H1 (cell line): ENCODE data around the gene USP16. TPM values are rescaled to one million over a fixed set of nuclear protein-coding genes. Genes with fewer than 3 reads are reported as not detected.

Source experiments
- CTCF ChIA-PET: fragments of 300-600 bp; sonication (Branson Sonifier 250); formaldehyde crosslinking; loops from one replicate; lab custom pipeline; 2021; ENCODE audit not compliant: partially characterized antibody; lab: Charles Lee
- POLR2A ChIA-PET: fragments of 300-600 bp; sonication (Branson Sonifier 250); formaldehyde crosslinking; loops from one replicate; lab custom pipeline; 2021; ENCODE audit warnings: inconsistent platforms; ENCODE audit not compliant: partially characterized antibody; lab: Charles Lee
- DNase-seq, 2 experiments: peaks; one replicate each; pipeline versions ENCODE4 v3.0.0 to v3.0.0-alpha.2; 2010 to 2022; ENCODE audit warnings: low spot score in 2 of 2, low read depth in 1 of 2, mixed read lengths in 1 of 2
- FAIRE-seq: peaks from 2 replicates; lab custom pipeline; 2011; peaks lifted over from hg19 to GRCh38; lab: Jason Lieb, UNC
- H2AFZ ChIP-seq: 2 replicates; pipeline ENCODE4 v1.8.1; 2012; ENCODE audit warnings: low read length, inconsistent platforms
- H2AK5ac ChIP-seq: 2 replicates; pipeline ENCODE4 v1.6.1; 2013; ENCODE audit warnings: low read depth, low read length
- H2BK120ac ChIP-seq: replicated peaks from 2 replicates; pipeline ENCODE3; 2013; ENCODE audit warnings: low read depth, low read length, inconsistent platforms
- H2BK12ac ChIP-seq: 2 replicates; pipeline ENCODE4 v1.6.1; 2013; ENCODE audit warnings: low read depth, low read length
- H2BK15ac ChIP-seq: 2 replicates; pipeline ENCODE4 v1.6.1; 2013; ENCODE audit warnings: low read length
- H2BK20ac ChIP-seq: 2 replicates; pipeline ENCODE4 v1.6.1; 2013; ENCODE audit warnings: low read length
- H2BK5ac ChIP-seq: 2 replicates; pipeline ENCODE4 v1.6.1; 2013; ENCODE audit warnings: low read depth, low read length
- H3K14ac ChIP-seq: 2 replicates; pipeline ENCODE4 v1.6.1; 2013; ENCODE audit warnings: inconsistent platforms; ENCODE audit not compliant: insufficient read length
- H3K18ac ChIP-seq: 2 replicates; pipeline ENCODE4 v1.6.1; 2013; ENCODE audit warnings: low read length; ENCODE audit errors: extremely low read depth
- H3K23ac ChIP-seq: 2 replicates; pipeline ENCODE4 v1.6.1; 2013; ENCODE audit warnings: inconsistent platforms; ENCODE audit not compliant: insufficient read length
- H3K23me2 ChIP-seq: 2 replicates; pipeline ENCODE4 v1.6.1; 2013; ENCODE audit warnings: low read depth, low read length
- H3K27ac ChIP-seq: 2 replicates; pipeline ENCODE4 v1.6.1; 2011; ENCODE audit warnings: low read depth, low read length, inconsistent platforms
- H3K27me3 ChIP-seq, 4 experiments: replicated peaks in 1 of 4; 1 replicate in 1 of 4; 2 replicates in 3 of 4; pipeline versions ENCODE4 v1.6.1 to v1.8.1; 2011 to 2013; ENCODE audit warnings: low read length in 3 of 4, mild to moderate bottlenecking in 3 of 4, inconsistent platforms in 2 of 4, mixed read lengths in 2 of 4, moderate library complexity in 1 of 4; ENCODE audit not compliant: control insufficient read depth in 3 of 4, insufficient read depth in 3 of 4; ENCODE audit errors: extremely low read depth in 1 of 4
- H3K36me3 ChIP-seq, 4 experiments: 2 replicates each; pipeline versions ENCODE4 v1.6.1 to v1.8.1; 2011 to 2013; ENCODE audit warnings: mild to moderate bottlenecking in 4 of 4, low read length in 3 of 4, moderate library complexity in 2 of 4, control low read depth in 1 of 4, inconsistent platforms in 1 of 4; ENCODE audit not compliant: insufficient read depth in 4 of 4, control insufficient read depth in 2 of 4
- H3K4ac ChIP-seq: replicated peaks from 2 replicates; pipeline ENCODE3; 2013; ENCODE audit warnings: low read length, low read depth, mixed read lengths, inconsistent platforms; ENCODE audit not compliant: insufficient read length
- H3K4me1 ChIP-seq, 4 experiments: replicated peaks in 1 of 4; 1 replicate in 1 of 4; 2 replicates in 3 of 4; pipeline versions ENCODE4 v1.6.1 to v1.8.1; 2011 to 2013; ENCODE audit warnings: low read length in 3 of 4, inconsistent platforms in 2 of 4, mixed read lengths in 1 of 4; ENCODE audit not compliant: insufficient read depth in 4 of 4, control insufficient read depth in 3 of 4
- H3K4me2 ChIP-seq, 2 experiments: 2 replicates each; pipeline versions ENCODE4 v1.6.1 to v1.8.1; 2011 to 2013; ENCODE audit warnings: low read depth in 2 of 2, low read length in 2 of 2, control low read depth in 1 of 2, inconsistent platforms in 1 of 2, mild to moderate bottlenecking in 1 of 2; ENCODE audit not compliant: insufficient read depth in 1 of 2
- H3K4me3 ChIP-seq, 4 experiments: fragments of 200-600, 300-600 bp in 1 of 4; sonication (generic), shearing (Covaris generic), sonication (Bioruptor Twin) in 1 of 4; 2 replicates each; pipeline versions ENCODE4 v1.5.1 to v1.8.1; 2011 to 2016; ENCODE audit warnings: low read length in 4 of 4, low read depth in 3 of 4, control low read depth in 2 of 4, inconsistent platforms in 2 of 4, mild to moderate bottlenecking in 2 of 4, mixed read lengths in 1 of 4, moderate library complexity in 1 of 4; ENCODE audit not compliant: insufficient read depth in 2 of 4; ENCODE audit errors: extremely low read depth in 1 of 4
- H3K56ac ChIP-seq: replicated peaks from 2 replicates; pipeline ENCODE3; 2013; ENCODE audit warnings: low read depth, mild to moderate bottlenecking, mixed read lengths, low read length, inconsistent platforms; ENCODE audit not compliant: insufficient read length
- H3K79me1 ChIP-seq: 2 replicates; pipeline ENCODE4 v1.6.1; 2013; ENCODE audit warnings: low read depth, low read length, control low read depth
- H3K79me2 ChIP-seq, 2 experiments: 2 replicates each; pipeline versions ENCODE4 v1.6.1 to v1.8.1; 2012 to 2013; ENCODE audit warnings: low read length in 2 of 2, mild to moderate bottlenecking in 2 of 2, inconsistent platforms in 1 of 2; ENCODE audit not compliant: insufficient read depth in 2 of 2, control insufficient read depth in 1 of 2
- H3K9ac ChIP-seq, 4 experiments: replicated peaks in 1 of 4; 1 replicate in 1 of 4; 2 replicates in 3 of 4; pipeline versions ENCODE4 v1.6.1 to v1.8.1; 2011 to 2013; ENCODE audit warnings: low read depth in 3 of 4, low read length in 3 of 4, control low read depth in 2 of 4, mild to moderate bottlenecking in 2 of 4, moderate library complexity in 2 of 4, inconsistent platforms in 1 of 4; ENCODE audit errors: extremely low read depth in 1 of 4
- H3K9me3 ChIP-seq, 2 experiments: 2 replicates each; pipeline versions ENCODE4 v1.6.1 to v1.8.1; 2012 to 2013; ENCODE audit warnings: mild to moderate bottlenecking in 2 of 2, moderate library complexity in 2 of 2, control low read depth in 1 of 2, inconsistent platforms in 1 of 2, low read depth in 1 of 2, low read length in 1 of 2, mixed read lengths in 1 of 2; ENCODE audit not compliant: insufficient read depth in 2 of 2
- H4K20me1 ChIP-seq, 2 experiments: replicated peaks in 1 of 2; 2 replicates each; pipeline versions ENCODE3 to v1.8.1; 2011 to 2013; ENCODE audit warnings: inconsistent platforms in 2 of 2, low read length in 2 of 2, mild to moderate bottlenecking in 1 of 2; ENCODE audit not compliant: insufficient read depth in 2 of 2, control insufficient read depth in 1 of 2
- H4K5ac ChIP-seq: 2 replicates; pipeline ENCODE4 v1.6.1; 2013; ENCODE audit warnings: low read length, low read depth, mixed read lengths, inconsistent platforms; ENCODE audit not compliant: insufficient read length
- H4K8ac ChIP-seq: 2 replicates; pipeline ENCODE4 v1.8.0; 2013; ENCODE audit warnings: mild to moderate bottlenecking, moderate library complexity, low read length, inconsistent platforms; ENCODE audit not compliant: insufficient read depth; ENCODE audit errors: extremely low read depth
- H4K91ac ChIP-seq: replicated peaks from 2 replicates; pipeline ENCODE3; 2013; ENCODE audit warnings: low read length, mixed read lengths, inconsistent platforms; ENCODE audit not compliant: insufficient read length
- EGR1 ChIP-seq: IDR thresholded peaks from 2 replicates; pipeline ENCODE4 v1.6.1; 2011; ENCODE audit warnings: low read depth, low read length, borderline replicate concordance
- POLR2AphosphoS5 ChIP-seq: IDR thresholded peaks from 2 replicates; pipeline ENCODE4 v1.6.1; 2011; ENCODE audit warnings: low read depth, low read length
- SAP30 ChIP-seq: fragments of 300-600 bp; sonication (generic); IDR thresholded peaks from 2 replicates; pipeline ENCODE4 v1.7.1; 2012; ENCODE audit warnings: low read length, moderate library complexity, mild to moderate bottlenecking, inconsistent platforms; ENCODE audit not compliant: insufficient read depth, insufficient replicate concordance
- WGBS, 2 experiments: shearing (Covaris generic) in 1 of 2; methylation state at CpG; one replicate each; pipeline versions ENCODE4 v1.1.6 to v1.1.7; 2013 to 2015; ENCODE audit warnings: low lambda C conversion rate in 2 of 2, mixed read lengths in 2 of 2, inconsistent platforms in 1 of 2, low coverage in 1 of 2, missing lambda C conversion rate in 1 of 2; ENCODE audit not compliant: insufficient replicate concordance in 2 of 2, insufficient coverage in 1 of 2, insufficient read length in 1 of 2; ENCODE audit errors: extremely low coverage in 1 of 2, missing lambda C conversion rate in 1 of 2; 5-methylcytosine and 5-hydroxymethylcytosine counted together
- polyA plus RNA-seq, 7 experiments: library from polyadenylated mRNA; depleted of rRNA in 3 of 7; stranded (reverse) in 5 of 7; unstranded in 2 of 7; fragments of >200 nt in 5 of 7; fragments of 200-250 nt in 2 of 7; gene quantifications; 1 replicate in 5 of 7; 2 replicates in 1 of 7; 4 replicates in 1 of 7; pipeline versions ENCODE4 v1.2.1 to v1.2.3, GENCODE V29; 2011 to 2013; ENCODE audit warnings: missing spikeins in 2 of 7, mixed read lengths in 2 of 7
- total RNA-seq: library from RNA; stranded (reverse); fragmentation: NEBNext Ultra II Directional; extraction: Animal tissue kit (Norgen Biotek cat#: 25700); gene quantifications from 2 replicates; pipeline ENCODE4 v1.2.1, GENCODE V29; 2021

Gene USP16
- total and polyA plus RNA-seq, 2 of the 8 experiments (the other 6 are each of a cell fraction or from before 2014, with no cell fraction given), result 3.4 to 19.1 TPM

- WGBS, 2 experiments, result 100% methylated on average over 1 of the region's 1 CpG; no CpG with 5 or more reads in 1 of the 2 experiments
- Histone ChIP-seq H4K5ac (no peak overlapping the region), H3K14ac (no peak overlapping the region), H2BK20ac (no peak overlapping the region), H3K4me3 (no peak overlapping the region), H3K23me2 (no peaks in the 10 kb centered on the region; the same call in 1 of the 2 replicates), H3K27me3 (no peaks in the 10 kb centered on the region), H2BK5ac (no peak overlapping the region), H2BK15ac (no peak overlapping the region), H3K4me2 (no peak overlapping the region), H3K9ac (no peak overlapping the region), H3K27ac (no peak overlapping the region), H2AK5ac (no peak overlapping the region), H2BK12ac (no peak overlapping the region), H2BK120ac (no peak overlapping the region), H4K8ac (no peak overlapping the region), H4K20me1 (peaks cover 0 to 5% of the 10 kb centered on the region in 2 experiments), H3K36me3 (peaks cover 3 to 26% (median 16%) of the 10 kb centered on the region in 4 experiments; a peak in 6 of 8 replicates), H3K23ac (no peak overlapping the region), H3K79me2 (peaks cover 0 to 20% of the 10 kb centered on the region in 2 experiments; a peak in 2 of 4 replicates), H3K56ac (no peak overlapping the region), H3K79me1 (no peaks in the 10 kb centered on the region; the same call in 1 of the 2 replicates), H3K4me1 (no peaks in the 10 kb centered on the region), H2AFZ (no peak overlapping the region), H4K91ac (no peak overlapping the region), H3K4ac (no peak overlapping the region), H3K18ac (no peak overlapping the region), H3K9me3 (no peaks in the 10 kb centered on the region)
- POLR2A ChIA-PET, result interaction anchor here (1.4 kb wide), 1 partner anchor 29 kb away, joined by 3 read pairs; no protein-coding TSS in a partner anchor
- FAIRE-seq (no peak), DNase-seq (no peak)
- CTCF ChIA-PET, result no interaction called here
- TF ChIP-seq POLR2AphosphoS5 (peak; percentile 28; the same call in 1 of the 2 replicates), SAP30 (no peak), EGR1 (no peak)
Observed at GRCh38 chr21:29030909-29031308, 6.4 kb downstream of the USP16 start.
